Measurements from ENCODE around the gene NECTIN4.

Gene NECTIN4

DNA sequence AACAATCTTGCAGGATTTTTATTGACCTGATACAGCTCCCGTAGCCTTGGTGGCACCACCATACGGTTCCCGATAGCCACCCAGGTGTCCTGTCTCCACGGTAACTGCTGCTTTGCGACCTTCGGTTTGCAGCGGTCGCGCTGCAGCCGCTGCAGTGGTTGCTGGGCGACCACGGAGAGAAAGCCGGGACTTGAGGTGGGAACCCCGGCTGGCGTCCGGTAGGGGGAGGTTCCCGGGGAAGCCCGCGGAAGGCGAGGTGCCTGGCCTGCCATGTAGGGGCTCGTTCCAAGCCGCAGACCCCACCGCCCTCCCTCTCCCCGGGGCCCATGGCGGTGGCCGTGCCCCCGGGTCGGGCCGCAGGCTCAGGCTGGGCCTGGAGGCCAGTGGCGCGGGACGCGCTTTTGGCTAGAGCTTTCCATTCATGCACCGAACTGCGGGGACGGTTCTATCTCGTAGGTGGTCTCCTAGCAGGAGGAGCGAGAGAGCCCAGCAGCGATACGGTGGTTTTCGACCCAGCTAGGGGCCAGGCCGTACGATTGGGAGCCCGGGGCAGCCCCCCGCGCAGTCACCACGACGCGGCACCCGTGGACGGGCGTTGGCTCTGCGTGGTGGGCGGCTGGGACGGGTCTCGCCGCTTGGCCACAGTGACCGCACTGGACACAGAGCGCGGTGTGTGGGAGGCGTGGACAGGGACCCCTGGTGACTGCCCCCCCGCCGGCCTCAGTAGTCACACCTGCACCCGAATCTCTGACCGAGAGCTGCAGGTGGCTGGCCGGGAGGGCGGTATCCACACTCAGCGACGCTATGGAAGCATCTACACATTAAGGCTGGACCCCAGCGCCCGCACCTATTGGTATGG is 9.1 kb upstream of the NECTIN4 start, which contains the start of gene KLHDC9:
Gene KLHDC9 (plus strand): TSS at position 152 of the 859 bp plus-strand sequence. CDS start 175 bp downstream, at position 327.
- Histone ChIP-seq H3K9me3 (ENCODE audit: low read depth, low read length) (no peaks in the 10 kb centered on the region), H3K36me3 (ENCODE audit: insufficient read depth, low read length) (peaks cover 24% of the 10 kb centered on the region), H3K4me3 (no peak within 1 kb of the TSS), H3K27ac (no peak within 1 kb of the TSS), H3K9ac (ENCODE audit: insufficient read length) (no peak within 1 kb of the TSS)
- TF ChIP-seq POLR2AphosphoS5 (IDR thresholded peaks at IDR 0.05; ENCODE audit: borderline replicate concordance, low read depth, low read length) (no peak), EZH2 (IDR thresholded peaks at IDR 0.05) (no peak), FOXP2 (optimal IDR thresholded peaks at IDR 0.05; ENCODE audit: control extremely low read depth, extremely low read length, insufficient read depth) (no peak)
- DNase-seq (ENCODE audit: low read depth, low spot score) = no peak

DNA sequence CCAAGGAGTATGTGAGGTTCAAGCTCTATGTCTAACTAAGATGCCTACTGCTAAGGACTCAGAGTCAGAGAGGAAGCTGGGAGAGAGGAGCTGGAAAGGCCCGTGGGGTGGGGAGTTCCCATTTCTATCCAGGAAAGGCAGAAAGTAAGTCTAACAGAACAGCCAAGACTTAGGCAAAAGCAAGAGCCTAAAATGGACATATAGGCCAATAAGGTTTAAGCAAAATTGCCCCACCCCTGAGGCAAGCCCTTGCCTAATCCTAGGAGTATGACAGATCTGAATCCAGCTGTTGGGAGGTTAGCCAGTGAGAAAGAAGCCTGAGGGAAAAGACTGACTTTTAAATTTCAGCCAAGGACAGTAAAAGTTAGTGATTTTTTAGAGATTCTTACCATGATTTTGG is 7.2 kb upstream of the NECTIN4 start:
- DNase-seq (ENCODE audit: low read depth, low spot score) = no peak
- Histone ChIP-seq H3K36me3 (ENCODE audit: insufficient read depth, low read length) (peaks cover 14% of the 10 kb centered on the region), H3K9ac (ENCODE audit: insufficient read length) (no peak overlapping the region), H3K4me3 (no peak overlapping the region), H3K27ac (no peak overlapping the region), H3K9me3 (ENCODE audit: low read depth, low read length) (no peaks in the 10 kb centered on the region)
- TF ChIP-seq EZH2 (IDR thresholded peaks at IDR 0.05) (no peak), FOXP2 (optimal IDR thresholded peaks at IDR 0.05; ENCODE audit: control extremely low read depth, extremely low read length, insufficient read depth) (no peak), POLR2AphosphoS5 (IDR thresholded peaks at IDR 0.05; ENCODE audit: borderline replicate concordance, low read depth, low read length) (no peak)

DNA sequence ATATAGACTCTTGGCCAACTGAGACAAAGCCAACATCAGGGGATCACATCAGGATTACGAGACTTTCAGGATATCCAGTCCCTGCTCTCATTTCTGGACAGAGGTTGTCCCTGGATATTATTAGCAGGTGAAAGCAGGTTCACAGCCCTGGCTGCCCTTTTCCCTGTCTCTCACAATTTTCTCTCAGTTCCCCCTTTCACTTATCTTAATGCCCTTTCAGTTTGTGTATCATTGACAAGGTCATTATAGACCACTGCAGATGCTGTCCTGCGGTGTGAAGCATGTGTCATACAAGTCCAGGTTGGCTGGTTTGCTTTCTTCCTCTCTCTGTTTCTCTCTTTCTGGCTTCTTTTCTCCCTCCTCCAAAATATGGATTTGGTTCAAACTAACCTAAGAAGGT is 6.7 kb upstream of the NECTIN4 start:
- Histone ChIP-seq H3K9me3 (ENCODE audit: low read depth, low read length) (no peaks in the 10 kb centered on the region), H3K4me3 (no peak overlapping the region), H3K9ac (ENCODE audit: insufficient read length) (no peak overlapping the region), H3K27ac (no peak overlapping the region), H3K36me3 (ENCODE audit: insufficient read depth, low read length) (peaks cover 11% of the 10 kb centered on the region)
- no peak for TF ChIP-seq FOXP2 (optimal IDR thresholded peaks at IDR 0.05; ENCODE audit: control extremely low read depth, extremely low read length, insufficient read depth)
- TF ChIP-seq POLR2AphosphoS5 (IDR thresholded peaks at IDR 0.05; ENCODE audit: borderline replicate concordance, low read depth, low read length) = no peak
- TF ChIP-seq EZH2 (IDR thresholded peaks at IDR 0.05) = no peak
- DNase-seq (ENCODE audit: low read depth, low spot score) = no peak

DNA sequence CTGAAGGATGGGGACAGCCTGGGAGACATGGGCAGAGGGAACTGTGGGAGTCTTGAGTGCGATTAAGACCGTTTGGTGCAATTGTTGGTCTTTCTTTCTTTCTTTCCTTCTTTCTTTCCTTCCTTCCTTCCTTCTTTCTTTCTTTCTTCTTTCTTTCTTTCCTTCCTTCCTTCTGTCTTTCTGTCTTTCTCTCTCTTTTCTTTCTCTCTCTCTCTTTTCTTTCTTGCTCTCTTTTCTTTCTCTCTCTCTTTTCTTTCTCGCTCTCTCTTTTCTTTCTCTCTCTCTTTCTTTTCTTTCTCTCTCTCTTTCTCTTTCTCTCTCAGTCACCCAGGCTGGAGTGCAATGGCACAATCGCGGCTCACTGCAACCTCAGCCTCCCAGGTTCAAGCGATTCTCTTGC is 5.9 kb upstream of the NECTIN4 start:
- Histone ChIP-seq H3K36me3 (ENCODE audit: insufficient read depth, low read length) (peaks cover 9% of the 10 kb centered on the region), H3K9ac (ENCODE audit: insufficient read length) (no peak overlapping the region), H3K4me3 (no peak overlapping the region), H3K27ac (no peak overlapping the region), H3K9me3 (ENCODE audit: low read depth, low read length) (no peaks in the 10 kb centered on the region)
- TF ChIP-seq EZH2 (IDR thresholded peaks at IDR 0.05) (no peak), FOXP2 (optimal IDR thresholded peaks at IDR 0.05; ENCODE audit: control extremely low read depth, extremely low read length, insufficient read depth) (no peak), POLR2AphosphoS5 (IDR thresholded peaks at IDR 0.05; ENCODE audit: borderline replicate concordance, low read depth, low read length) (no peak)
- no peak for DNase-seq (ENCODE audit: low read depth, low spot score)

DNA sequence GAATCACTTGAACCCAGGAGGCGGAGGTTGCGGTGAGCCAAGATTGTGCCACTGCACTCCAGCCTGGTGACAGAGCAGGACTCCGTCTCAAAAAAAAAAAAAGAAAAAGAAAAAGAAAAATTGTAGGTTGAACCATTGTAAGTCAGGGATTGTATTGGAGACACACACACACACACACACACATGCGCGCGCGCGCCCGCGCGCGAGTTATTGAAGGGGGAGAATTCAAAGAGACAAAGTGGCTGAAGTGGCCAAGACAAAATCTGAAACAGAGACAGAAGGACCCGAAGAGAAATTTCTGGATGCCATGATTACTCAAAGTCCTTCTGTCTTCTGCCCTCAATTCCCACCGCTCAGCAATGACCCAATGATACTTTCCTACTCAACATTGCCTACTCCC is 5.1 kb upstream of the NECTIN4 start:
- Histone ChIP-seq H3K27ac (no peak overlapping the region), H3K9me3 (ENCODE audit: low read depth, low read length) (no peaks in the 10 kb centered on the region), H3K36me3 (ENCODE audit: insufficient read depth, low read length) (peaks cover 4% of the 10 kb centered on the region; the same call in 1 of the 2 replicates), H3K4me3 (no peak overlapping the region), H3K9ac (ENCODE audit: insufficient read length) (no peak overlapping the region)
- no peak for DNase-seq (ENCODE audit: low read depth, low spot score)
- TF ChIP-seq FOXP2 (optimal IDR thresholded peaks at IDR 0.05; ENCODE audit: control extremely low read depth, extremely low read length, insufficient read depth) (no peak), EZH2 (IDR thresholded peaks at IDR 0.05) (no peak), POLR2AphosphoS5 (IDR thresholded peaks at IDR 0.05; ENCODE audit: borderline replicate concordance, low read depth, low read length) (no peak)

DNA sequence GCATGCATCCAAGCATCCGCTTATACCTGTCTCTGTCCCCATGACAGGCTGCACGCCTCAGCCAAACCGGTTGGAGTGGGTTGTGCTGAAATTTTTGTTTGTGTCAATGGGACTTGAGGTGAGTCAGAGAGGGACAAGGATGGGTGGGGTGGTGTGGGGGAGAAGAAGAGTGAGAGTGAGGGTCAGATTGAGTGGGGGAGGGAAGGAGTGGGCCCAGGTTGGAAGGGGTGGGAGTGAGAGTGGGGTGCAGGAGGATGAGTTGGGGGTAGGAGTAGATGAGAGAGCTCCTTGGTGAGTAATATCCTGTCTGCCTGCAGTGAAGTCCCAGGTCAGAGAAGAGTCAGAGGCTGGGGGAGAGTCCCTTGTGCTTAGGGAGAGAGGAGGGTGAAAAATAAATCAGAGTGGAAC is 3.3 kb upstream of the NECTIN4 start:
- TF ChIP-seq EZH2 (IDR thresholded peaks at IDR 0.05) (no peak), POLR2AphosphoS5 (IDR thresholded peaks at IDR 0.05; ENCODE audit: borderline replicate concordance, low read depth, low read length) (no peak), FOXP2 (optimal IDR thresholded peaks at IDR 0.05; ENCODE audit: control extremely low read depth, extremely low read length, insufficient read depth) (no peak)
- Histone ChIP-seq H3K9me3 (ENCODE audit: low read depth, low read length) (no peaks in the 10 kb centered on the region), H3K27ac (no peak overlapping the region), H3K9ac (ENCODE audit: insufficient read length) (no peak overlapping the region), H3K36me3 (ENCODE audit: insufficient read depth, low read length) (no peaks in the 10 kb centered on the region), H3K4me3 (no peak overlapping the region)
- no peak for DNase-seq (ENCODE audit: low read depth, low spot score)

DNA sequence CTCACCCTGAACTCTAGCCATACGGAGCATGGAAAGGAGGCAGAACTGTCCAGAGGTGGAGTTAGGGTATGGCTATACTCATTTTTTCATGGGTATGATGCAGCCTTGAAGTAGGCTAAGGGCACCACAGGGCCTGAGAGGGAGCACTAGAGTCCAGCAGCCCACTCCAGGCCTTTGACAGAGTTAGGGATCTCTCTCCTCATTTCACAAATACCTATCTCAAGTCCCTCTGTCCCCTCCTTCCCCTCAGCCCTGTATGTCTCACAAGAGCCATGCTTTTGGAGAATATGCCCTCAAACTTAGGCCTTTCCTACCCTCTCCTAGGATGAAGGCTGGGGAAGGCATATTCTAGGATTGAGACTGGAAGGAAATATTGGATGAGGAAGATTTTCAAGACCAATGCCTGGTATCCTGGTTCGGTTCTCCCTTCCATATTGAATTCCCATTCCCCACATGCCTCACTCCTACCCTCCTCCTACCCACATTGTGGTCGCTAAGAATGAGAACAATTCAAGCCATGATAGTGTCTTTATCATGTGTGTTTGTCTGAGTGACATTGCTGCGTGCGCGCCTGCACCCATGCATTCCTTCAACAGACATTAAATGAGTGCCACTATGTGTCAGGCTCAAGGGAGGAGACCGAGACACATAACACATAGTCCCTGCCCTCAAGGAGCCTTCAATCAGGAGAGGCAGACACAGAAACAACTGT is 2.6 kb upstream of the NECTIN4 start:
- no peak overlapping the region for H3K27ac ChIP-seq
- TF ChIP-seq EZH2 (IDR thresholded peaks at IDR 0.05) (no peak), FOXP2 (optimal IDR thresholded peaks at IDR 0.05; ENCODE audit: control extremely low read depth, extremely low read length, insufficient read depth) (no peak), POLR2AphosphoS5 (IDR thresholded peaks at IDR 0.05; ENCODE audit: borderline replicate concordance, low read depth, low read length) (no peak)
- DNase-seq (ENCODE audit: low read depth, low spot score) = no peak
- H3K9me3 ChIP-seq (ENCODE audit: low read depth, low read length) = no peaks in the 10 kb centered on the region
- H3K4me3 ChIP-seq = no peak overlapping the region
- no peaks in the 10 kb centered on the region for H3K36me3 ChIP-seq (ENCODE audit: insufficient read depth, low read length)
- H3K9ac ChIP-seq (ENCODE audit: insufficient read length) = no peak overlapping the region

DNA sequence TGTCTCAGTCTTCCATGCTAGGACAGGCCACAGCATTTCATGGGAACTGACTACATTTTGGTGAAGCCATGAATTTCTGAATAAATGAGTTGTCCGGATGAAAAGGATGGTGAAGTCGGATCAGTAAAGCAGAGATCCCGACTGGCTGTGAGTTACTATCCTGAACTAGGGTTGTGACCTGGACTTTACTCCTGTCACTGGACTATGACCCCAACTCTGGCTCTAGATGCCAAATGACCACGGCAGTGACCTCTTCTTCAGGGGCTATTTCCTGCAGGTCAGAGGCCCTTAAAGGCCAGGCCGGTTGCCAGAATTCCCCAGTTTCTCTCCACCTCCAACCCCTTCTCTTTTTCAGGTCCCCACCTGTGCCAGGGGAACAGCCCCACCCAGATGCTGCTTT is 1.7 kb upstream of the NECTIN4 start:
- no peak for DNase-seq (ENCODE audit: low read depth, low spot score)
- no peaks in the 10 kb centered on the region for H3K36me3 ChIP-seq (ENCODE audit: insufficient read depth, low read length)
- no peak overlapping the region for H3K27ac ChIP-seq
- no peak overlapping the region for H3K4me3 ChIP-seq
- TF ChIP-seq POLR2AphosphoS5 (IDR thresholded peaks at IDR 0.05; ENCODE audit: borderline replicate concordance, low read depth, low read length) = no peak
- no peak for TF ChIP-seq FOXP2 (optimal IDR thresholded peaks at IDR 0.05; ENCODE audit: control extremely low read depth, extremely low read length, insufficient read depth)
- no peak for TF ChIP-seq EZH2 (IDR thresholded peaks at IDR 0.05)
- no peaks in the 10 kb centered on the region for H3K9me3 ChIP-seq (ENCODE audit: low read depth, low read length)
- H3K9ac ChIP-seq (ENCODE audit: insufficient read length) = no peak overlapping the region
